GM12891 (cell line): ENCODE results near the gene C13orf42.

ENCODE experiments used
- POLR2A ChIP-seq: IDR thresholded peaks from 2 replicates; pipeline ENCODE4 v1.6.1; 2011; ENCODE audit warnings: low read depth, low read length, control low read depth
- TAF1 ChIP-seq: IDR thresholded peaks from 2 replicates; pipeline ENCODE4 v1.6.1; 2011; ENCODE audit warnings: low read depth, low read length, control low read depth

- TF ChIP-seq POLR2A (no peak), TAF1 (no peak)
Measured at GRCh38 chr13:51152701-51153100, 41.6 kb upstream of the C13orf42 start.
